Measurements from ENCODE around the gene SLC38A3.
A peak's percentile ranks its signal among the peaks of the same experiment; 100 is the strongest.

The SLC38A3 gene

DNA sequence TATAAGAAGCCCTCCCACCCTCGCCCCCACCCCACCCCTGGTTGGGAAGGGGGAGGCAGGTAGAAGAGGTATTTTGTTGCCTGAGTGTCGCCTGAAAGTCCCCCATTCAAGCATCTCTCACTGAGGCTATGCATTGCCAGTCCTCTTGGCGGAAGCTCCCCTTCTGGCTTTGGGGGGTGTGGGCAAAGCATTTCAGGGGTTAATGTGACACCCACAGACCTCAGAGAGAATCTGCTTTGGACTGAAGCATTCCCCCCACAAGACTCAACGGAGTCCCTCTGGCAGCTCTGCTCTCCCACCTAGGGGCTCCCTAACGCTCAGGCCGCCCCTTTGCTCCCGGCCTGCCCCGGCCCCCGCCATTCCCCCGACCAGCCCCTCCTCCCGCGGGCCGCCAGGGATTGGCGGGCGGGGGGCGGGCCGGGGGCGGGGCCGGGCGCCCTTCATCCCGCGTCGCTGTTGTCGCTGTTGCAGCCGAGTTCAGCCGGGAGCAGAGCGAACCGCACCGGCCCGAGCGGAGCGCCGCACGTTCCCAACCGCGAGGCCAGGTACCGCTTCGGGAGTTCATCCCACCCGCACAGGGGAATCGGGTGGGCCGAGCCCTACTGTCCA lies at the start of gene SLC38A3:
Gene SLC38A3 (plus strand): TSS at position 468 of the 609 bp plus-strand sequence. CDS start 8,929 bp downstream, outside the sequence.
- DNase-seq, result peak; percentile 34

GRCh38 chr3:50155491-50155878 lies 49.6 kb upstream of the SLC38A3 start:
- no peak for DNase-seq

GRCh38 chr3:50155891-50156290 lies 49.2 kb upstream of the SLC38A3 start:
- no peak for DNase-seq

GRCh38 chr3:50156549-50157493 lies 48.2 kb upstream of the SLC38A3 start:
- no peak for DNase-seq

- DNase-seq, result no peak
Measured at GRCh38 chr3:50157827-50158529, 47.1 kb upstream of the SLC38A3 start.

DNA sequence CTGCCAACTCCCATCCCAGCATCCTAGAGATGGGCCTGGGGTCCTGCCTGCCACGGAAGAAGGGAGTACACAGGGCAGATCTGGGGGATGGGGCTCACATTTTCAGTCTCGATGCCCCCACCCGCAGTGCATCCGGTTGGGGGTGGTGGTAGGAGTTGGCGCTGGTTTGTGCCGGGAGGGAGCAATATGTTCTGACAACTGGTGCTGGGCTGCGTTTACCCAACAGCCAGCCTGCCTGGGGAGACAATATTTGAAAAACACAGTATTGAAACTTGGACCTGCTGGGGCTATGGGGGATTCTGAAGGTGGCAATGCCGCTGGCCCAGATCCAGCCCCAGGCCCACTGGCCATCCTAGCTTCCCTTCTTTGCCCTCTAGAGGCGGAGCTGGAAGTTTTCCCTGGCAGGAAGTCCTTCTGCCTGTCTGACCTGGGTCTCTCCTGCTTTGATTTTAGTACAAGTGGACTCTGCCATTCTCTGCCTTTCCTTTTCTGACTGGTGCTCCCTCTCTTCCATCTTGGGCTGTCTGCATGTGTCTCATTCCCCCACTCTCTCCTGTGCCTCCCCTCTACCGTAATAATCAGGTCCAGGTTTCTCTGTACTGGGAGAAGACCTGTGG lies 46.4 kb upstream of the SLC38A3 start:
- no peak for DNase-seq

DNA sequence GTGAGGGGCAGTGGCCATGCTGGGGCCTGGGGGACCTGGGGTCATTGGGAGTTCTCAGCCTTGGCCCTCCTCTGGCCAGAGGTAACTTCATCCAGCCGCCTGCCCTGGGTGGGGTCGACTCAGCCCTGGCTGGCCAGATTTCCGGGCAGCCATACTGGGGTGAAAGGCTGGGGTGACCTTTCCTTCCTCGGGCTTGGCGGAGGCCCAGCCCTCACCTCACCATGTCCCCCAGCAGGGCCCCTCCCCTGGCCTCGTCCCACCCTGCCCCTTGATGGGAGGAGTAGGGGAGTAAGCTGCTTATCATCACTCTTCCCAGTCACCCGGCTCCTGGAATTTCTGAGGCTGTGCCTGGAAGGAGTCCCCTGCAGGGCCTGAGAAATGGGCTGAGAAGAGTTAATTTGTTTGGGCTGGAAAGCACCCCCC lies 44.5 kb upstream of the SLC38A3 start:
- DNase-seq, result no peak

DNA sequence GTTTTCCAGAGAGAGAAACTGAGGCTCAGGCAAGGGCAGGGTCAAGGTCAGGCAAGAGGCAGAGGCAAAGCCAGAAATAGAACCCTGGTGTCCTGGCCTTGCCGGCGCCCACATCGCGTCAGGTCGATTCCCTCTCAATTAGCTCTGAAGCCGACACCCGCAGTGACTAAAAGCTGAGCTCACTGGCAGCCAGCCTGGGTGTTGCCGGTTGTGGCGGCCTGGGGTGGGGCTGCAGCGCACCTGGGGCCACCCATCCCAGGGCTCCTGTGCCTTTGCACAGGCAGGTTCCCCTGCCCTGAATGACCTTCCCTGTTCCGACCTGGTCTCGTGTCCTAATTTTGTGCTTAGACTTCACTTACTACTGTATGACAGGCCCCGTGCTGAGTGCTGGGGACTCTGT lies 43.8 kb upstream of the SLC38A3 start:
- DNase-seq, result no peak

- DNase-seq, result no peak
Measured at GRCh38 chr3:50162034-50162883, 42.8 kb upstream of the SLC38A3 start.

- no peak for DNase-seq
Measured at GRCh38 chr3:50163572-50164455, 41.3 kb upstream of the SLC38A3 start.

- no peak for DNase-seq
Measured at GRCh38 chr3:50164481-50164880, 40.6 kb upstream of the SLC38A3 start.

- no peak for DNase-seq
Measured at GRCh38 chr3:50164984-50165909, 39.8 kb upstream of the SLC38A3 start.

DNA sequence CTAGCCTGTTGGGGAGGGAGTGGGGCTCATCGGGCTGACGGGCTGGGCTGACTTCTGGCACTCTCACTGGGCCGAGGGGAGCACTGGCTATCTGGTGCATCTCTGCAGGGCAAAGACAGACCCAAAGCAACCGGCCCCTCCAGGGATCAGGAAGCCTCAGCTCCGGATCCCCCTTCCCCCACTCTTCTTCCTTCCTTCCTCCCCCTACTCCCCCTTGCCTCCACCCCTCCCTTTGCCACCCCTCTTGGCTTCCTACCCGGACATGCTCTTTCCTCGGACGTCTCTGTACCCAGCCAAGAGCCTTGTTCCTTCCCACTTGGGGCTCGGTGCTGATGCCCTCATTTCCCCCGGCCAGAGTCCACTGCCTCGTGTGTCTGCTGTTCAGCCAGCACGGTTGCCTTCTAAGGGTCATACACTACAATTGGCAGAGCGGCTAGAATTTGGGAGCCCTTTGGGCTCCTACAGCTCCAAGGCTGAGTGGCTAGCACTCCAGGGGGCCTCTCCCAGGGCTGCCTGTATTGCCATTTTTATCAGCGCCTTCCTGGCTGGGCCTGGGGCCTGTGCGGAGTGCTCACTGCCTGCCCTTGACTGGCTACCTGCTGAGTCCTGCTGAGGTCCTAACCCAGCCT lies 39.0 kb upstream of the SLC38A3 start:
- DNase-seq, result no peak

DNA sequence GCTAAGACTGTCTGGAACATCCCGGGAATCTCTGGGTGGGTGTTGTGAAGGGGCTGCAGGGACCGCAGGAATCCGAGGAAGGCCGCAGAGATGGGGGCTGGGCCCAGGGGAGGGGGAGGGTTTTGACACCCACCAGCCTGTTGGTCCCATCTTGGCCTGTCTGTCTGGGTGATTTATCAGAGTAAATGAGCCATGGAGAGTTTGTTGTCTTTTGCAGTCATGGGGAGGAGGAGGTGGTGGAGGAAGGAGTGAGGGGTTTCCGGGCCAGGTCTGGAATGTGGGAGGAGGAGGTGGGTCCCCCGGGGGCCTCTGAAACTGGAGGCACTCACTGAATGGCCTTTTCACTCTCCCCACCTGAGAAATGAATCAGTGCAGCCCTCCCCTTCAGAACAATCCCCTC lies 38.5 kb upstream of the SLC38A3 start:
- DNase-seq, result no peak

GRCh38 chr3:50167069-50167840 lies 37.8 kb upstream of the SLC38A3 start:
- no peak for DNase-seq

GRCh38 chr3:50167841-50168209 lies 37.2 kb upstream of the SLC38A3 start:
- DNase-seq, result no peak

- no peak for DNase-seq
Measured at GRCh38 chr3:50168388-50168787, 36.7 kb upstream of the SLC38A3 start.

DNA sequence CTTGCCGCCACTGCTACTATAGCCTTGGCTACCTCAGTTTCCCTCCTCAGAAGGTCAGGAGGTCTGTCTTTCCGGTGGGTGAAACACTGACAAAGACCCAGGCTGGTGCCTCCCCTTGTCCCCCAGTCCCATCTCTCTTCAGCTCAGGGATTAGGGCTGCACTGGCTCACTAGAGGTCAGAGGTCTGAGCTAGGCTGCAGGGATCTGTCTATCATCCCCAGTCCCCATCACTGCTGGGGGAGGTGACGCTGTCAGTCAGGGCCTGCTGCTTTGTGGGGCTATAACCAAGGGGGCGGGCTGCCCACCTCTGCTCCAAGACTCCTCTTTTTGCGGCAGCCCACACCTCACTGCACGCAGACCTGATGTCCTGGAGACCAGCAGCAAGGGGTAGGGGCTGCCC lies 36.3 kb upstream of the SLC38A3 start:
- DNase-seq, result no peak

All from activated naive CD4-positive, alpha-beta T cell treated with anti-CD3 and anti-CD28 coated beads, Interleukin-2, amount 50 U/mL, for 16 hours (primary cell).